ENCODE results near the gene BTG1.
A peak's percentile ranks its signal among the peaks of the same experiment; 100 is the strongest.
"Not testable (repeated sequence)": the region's sequence is repeated elsewhere in the genome, so short reads cannot be mapped to it uniquely, and the experiment has no call there.

The BTG1 gene

GRCh38 chr12:92138626-92139025, 7.0 kb downstream of the BTG1 start:
- DNase-seq (ENCODE audit: insufficient read length) (no peak), FAIRE-seq (no peak)
- TF ChIP-seq TAF1 (IDR thresholded peaks at IDR 0.05; ENCODE audit: borderline replicate concordance, low read depth, low read length) (no peak), POLR2A (IDR thresholded peaks at IDR 0.05; ENCODE audit: low read depth, low read length) (no peak), POLR2AphosphoS5 (IDR thresholded peaks at IDR 0.05; ENCODE audit: low read depth, low read length) (no peak)

- DNase-seq (ENCODE audit: insufficient read length) (no peak), FAIRE-seq (peak; percentile 85)
- TF ChIP-seq POLR2A (IDR thresholded peaks at IDR 0.05; ENCODE audit: low read depth, low read length), result no peak
- TF ChIP-seq TAF1 (IDR thresholded peaks at IDR 0.05; ENCODE audit: borderline replicate concordance, low read depth, low read length), result no peak
- TF ChIP-seq POLR2AphosphoS5 (IDR thresholded peaks at IDR 0.05; ENCODE audit: low read depth, low read length), result no peak
These were observed 7.5 kb downstream of the BTG1 start for GRCh38 chr12:92138144-92138543.

- DNase-seq (ENCODE audit: insufficient read length) (no peak), FAIRE-seq (peak; percentile 84)
- no peak for TF ChIP-seq TAF1 (IDR thresholded peaks at IDR 0.05; ENCODE audit: borderline replicate concordance, low read depth, low read length)
- no peak for TF ChIP-seq POLR2A (IDR thresholded peaks at IDR 0.05; ENCODE audit: low read depth, low read length)
- no peak for TF ChIP-seq POLR2AphosphoS5 (IDR thresholded peaks at IDR 0.05; ENCODE audit: low read depth, low read length)
These were observed 8.5 kb downstream of the BTG1 start for GRCh38 chr12:92136965-92137721.

GRCh38 chr12:92136026-92136730, 9.5 kb downstream of the BTG1 start:
- TF ChIP-seq POLR2A (IDR thresholded peaks at IDR 0.05; ENCODE audit: low read depth, low read length), result peak; percentile 34; the same call in 1 of the 2 replicates
- TF ChIP-seq POLR2AphosphoS5 (IDR thresholded peaks at IDR 0.05; ENCODE audit: low read depth, low read length), result no peak; the same call in 1 of the 2 replicates
- TF ChIP-seq TAF1 (IDR thresholded peaks at IDR 0.05; ENCODE audit: borderline replicate concordance, low read depth, low read length), result no peak
- FAIRE-seq, result peak; percentile 85
- no peak for DNase-seq (ENCODE audit: insufficient read length)

GRCh38 chr12:92135541-92135940, 10.1 kb downstream of the BTG1 start:
- FAIRE-seq; DNase-seq (ENCODE audit: insufficient read length): not testable (repeated sequence)

GRCh38 chr12:92134638-92135274, 10.9 kb downstream of the BTG1 start:
- DNase-seq (ENCODE audit: insufficient read length) (no peak), FAIRE-seq (no peak)
- TF ChIP-seq POLR2AphosphoS5 (IDR thresholded peaks at IDR 0.05; ENCODE audit: low read depth, low read length) (no peak; the same call in 1 of the 2 replicates), TAF1 (IDR thresholded peaks at IDR 0.05; ENCODE audit: borderline replicate concordance, low read depth, low read length) (no peak)

- TF ChIP-seq POLR2AphosphoS5 (IDR thresholded peaks at IDR 0.05; ENCODE audit: low read depth, low read length) (no peak; the same call in 1 of the 2 replicates), POLR2A (IDR thresholded peaks at IDR 0.05; ENCODE audit: low read depth, low read length) (no peak; the same call in 1 of the 2 replicates), TAF1 (IDR thresholded peaks at IDR 0.05; ENCODE audit: borderline replicate concordance, low read depth, low read length) (no peak)
- DNase-seq (ENCODE audit: insufficient read length) (no peak), FAIRE-seq (peak; percentile 88)
These were observed 11.6 kb downstream of the BTG1 start for GRCh38 chr12:92133795-92134637.

GRCh38 chr12:92133171-92133570, 12.5 kb downstream of the BTG1 start:
- no peak for DNase-seq (ENCODE audit: insufficient read length)
- peak; percentile 80 for FAIRE-seq
- TF ChIP-seq POLR2A (IDR thresholded peaks at IDR 0.05; ENCODE audit: low read depth, low read length) (no peak), TAF1 (IDR thresholded peaks at IDR 0.05; ENCODE audit: borderline replicate concordance, low read depth, low read length) (no peak), POLR2AphosphoS5 (IDR thresholded peaks at IDR 0.05; ENCODE audit: low read depth, low read length) (no peak)

GRCh38 chr12:92132288-92132687, 13.4 kb downstream of the BTG1 start:
- FAIRE-seq (no peak), DNase-seq (ENCODE audit: insufficient read length) (no peak)
- no peak for TF ChIP-seq POLR2AphosphoS5 (IDR thresholded peaks at IDR 0.05; ENCODE audit: low read depth, low read length)
- 0 out of 2 replicates have a peak, but pooled peaks have one; percentile 43 for TF ChIP-seq POLR2A (IDR thresholded peaks at IDR 0.05; ENCODE audit: low read depth, low read length)
- no peak for TF ChIP-seq TAF1 (IDR thresholded peaks at IDR 0.05; ENCODE audit: borderline replicate concordance, low read depth, low read length)

GRCh38 chr12:92130999-92131398, 14.6 kb downstream of the BTG1 start:
- TF ChIP-seq TAF1 (IDR thresholded peaks at IDR 0.05; ENCODE audit: borderline replicate concordance, low read depth, low read length), result no peak
- TF ChIP-seq POLR2AphosphoS5 (IDR thresholded peaks at IDR 0.05; ENCODE audit: low read depth, low read length), result no peak
- TF ChIP-seq POLR2A (IDR thresholded peaks at IDR 0.05; ENCODE audit: low read depth, low read length), result no peak
- FAIRE-seq (no peak), DNase-seq (ENCODE audit: insufficient read length) (no peak)

- TF ChIP-seq POLR2AphosphoS5 (IDR thresholded peaks at IDR 0.05; ENCODE audit: low read depth, low read length), result peak; percentile 49; the same call in 1 of the 2 replicates
- no peak for TF ChIP-seq POLR2A (IDR thresholded peaks at IDR 0.05; ENCODE audit: low read depth, low read length)
- no peak for FAIRE-seq
- no peak for DNase-seq (ENCODE audit: insufficient read length)
These were observed 16.0 kb downstream of the BTG1 start for GRCh38 chr12:92129609-92130008.
